DMS53 treated with DMSO at 0.1 percent for 48 hours (cell line): ENCODE data around the gene HDLBP.
A peak's percentile ranks its signal among the peaks of the same experiment; 100 is the strongest.

Source experiments
- DNase-seq: peaks from one replicate; lab custom pipeline; 2025; ENCODE audit not compliant: unreplicated experiment; lab: John Stamatoyannopoulos, UW

The HDLBP gene

DNA sequence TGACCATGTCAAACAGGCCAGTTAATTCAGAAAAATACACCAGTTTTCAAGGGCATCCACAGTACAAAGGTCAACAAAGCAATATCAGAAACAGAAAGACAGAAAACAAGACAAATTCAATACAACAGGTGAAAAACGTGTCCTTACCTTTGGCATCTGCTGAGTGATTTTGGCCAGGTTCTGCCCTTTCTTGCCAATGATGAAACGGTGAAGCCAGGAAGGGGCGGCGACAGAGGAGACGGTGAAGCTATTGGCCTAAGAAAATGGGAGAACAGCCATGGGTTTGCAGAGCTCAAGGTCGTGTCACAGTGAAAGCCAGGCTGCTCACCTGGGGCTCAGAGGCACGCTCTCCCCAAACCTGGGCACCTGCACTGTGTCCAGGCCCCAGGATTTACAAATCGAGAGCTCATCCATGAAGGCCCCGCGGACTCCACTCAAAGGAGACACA lies 60.5 kb downstream of the HDLBP start:
- DNase-seq: no peak

DNA sequence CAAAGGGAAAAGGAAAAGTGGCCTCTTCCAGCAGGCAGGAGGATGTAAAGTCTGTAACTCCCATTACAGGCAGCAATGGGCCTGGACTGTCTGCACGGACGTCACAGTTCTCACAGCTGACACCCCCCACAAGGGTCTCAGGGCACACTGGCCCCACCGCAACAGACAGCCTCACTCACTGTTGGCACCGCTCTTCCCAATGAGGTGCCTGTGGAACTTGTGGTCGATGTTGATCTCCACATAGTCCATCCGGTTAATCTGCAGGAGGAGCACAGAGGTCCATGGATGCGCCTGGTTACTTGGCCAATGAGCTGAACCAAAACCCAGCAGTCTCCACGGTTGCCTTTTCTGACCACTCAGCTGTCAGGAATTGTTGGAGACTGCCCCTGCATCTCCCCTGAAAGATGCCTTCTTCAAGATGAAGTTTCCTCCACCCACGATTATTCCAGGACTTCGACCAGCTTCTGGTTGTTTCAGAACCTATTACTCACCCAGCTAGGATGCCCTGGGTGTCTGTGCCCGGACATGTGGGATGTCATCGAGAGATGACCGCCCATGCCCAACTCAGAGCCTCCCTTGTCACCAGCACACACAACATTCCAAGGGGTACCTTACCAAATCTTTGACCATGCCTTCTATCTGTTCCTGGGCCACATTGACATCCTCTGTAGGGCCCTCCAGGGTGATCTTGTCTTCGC lies 62.5 kb downstream of the HDLBP start:
- DNase-seq: no peak

DNA sequence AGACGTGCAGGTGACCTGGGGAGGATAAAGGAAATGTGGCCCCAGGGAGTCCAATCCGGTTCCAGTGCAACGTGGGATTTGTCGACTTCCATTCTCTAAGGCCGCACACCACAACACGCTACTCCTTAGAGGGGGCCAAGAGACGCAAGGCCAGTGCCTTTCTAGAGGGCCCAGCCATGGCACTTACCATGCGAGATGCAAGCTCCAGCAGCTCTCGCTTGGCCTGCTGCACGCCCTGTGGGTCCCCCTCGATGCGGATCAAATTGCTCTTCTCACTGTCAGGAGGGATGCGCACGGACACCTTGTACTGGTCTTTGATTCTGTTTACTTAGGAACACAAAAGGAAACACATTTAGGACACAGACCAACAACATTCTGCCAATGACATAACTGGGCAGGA lies 65.8 kb downstream of the HDLBP start:
- no peak for DNase-seq

DNA sequence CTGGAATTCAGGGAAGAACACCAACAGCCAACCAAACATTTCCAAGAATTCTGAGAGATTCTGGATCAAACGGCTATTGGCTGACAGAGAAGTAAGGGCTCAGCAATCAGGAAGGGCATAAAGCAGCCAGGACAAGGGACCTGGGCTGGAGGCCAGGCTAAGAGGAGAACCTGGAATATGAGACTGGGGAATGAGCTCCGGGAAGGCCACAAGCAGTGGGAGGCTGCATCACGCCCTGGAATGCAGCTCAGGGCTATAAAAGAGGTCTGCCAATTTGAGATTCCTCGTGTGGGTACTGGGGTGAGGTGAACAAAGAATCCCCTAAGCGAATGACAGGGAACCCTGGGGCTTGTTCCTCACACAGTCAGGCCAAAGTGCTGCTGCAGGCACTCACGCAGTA lies 66.6 kb downstream of the HDLBP start:
- DNase-seq: no peak

DNA sequence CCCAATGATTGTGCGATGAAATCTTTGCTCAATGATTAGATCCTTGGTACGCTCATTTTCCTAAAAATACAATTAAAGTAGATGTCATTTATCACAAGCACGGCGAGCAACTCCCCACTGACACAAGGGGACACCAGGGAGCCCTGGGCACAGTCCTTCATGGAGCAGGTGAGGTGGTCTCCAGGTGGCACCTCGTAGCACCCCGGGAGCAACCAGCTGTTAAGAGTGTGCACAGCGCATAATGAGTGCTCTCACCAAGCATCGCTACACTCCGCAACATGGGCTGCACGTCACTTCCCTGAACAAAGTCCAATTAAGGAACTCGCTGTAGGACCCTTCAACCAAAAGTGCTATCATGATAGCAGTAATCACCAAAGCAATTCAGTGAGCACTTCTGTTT lies 67.2 kb downstream of the HDLBP start:
- no peak for DNase-seq

DNA sequence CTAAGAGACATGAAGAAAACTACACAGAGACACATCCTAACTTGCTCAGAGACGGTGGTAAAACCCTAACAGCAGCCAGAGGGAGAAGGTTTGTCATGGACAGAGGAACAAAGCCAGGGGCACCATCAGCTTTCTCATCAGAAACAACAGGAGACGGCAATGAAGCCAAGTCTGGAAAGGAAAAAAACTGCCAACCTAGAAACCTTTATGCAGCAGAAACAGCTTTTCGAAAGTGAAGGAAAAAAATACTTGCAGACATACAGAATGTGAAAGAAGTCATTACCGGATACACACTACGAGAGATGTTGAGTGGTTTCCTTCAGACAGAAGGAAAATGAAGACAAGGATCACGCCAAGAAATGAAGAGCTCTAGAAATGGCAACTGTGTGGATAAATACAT lies 71.1 kb downstream of the HDLBP start:
- no peak for DNase-seq

DNA sequence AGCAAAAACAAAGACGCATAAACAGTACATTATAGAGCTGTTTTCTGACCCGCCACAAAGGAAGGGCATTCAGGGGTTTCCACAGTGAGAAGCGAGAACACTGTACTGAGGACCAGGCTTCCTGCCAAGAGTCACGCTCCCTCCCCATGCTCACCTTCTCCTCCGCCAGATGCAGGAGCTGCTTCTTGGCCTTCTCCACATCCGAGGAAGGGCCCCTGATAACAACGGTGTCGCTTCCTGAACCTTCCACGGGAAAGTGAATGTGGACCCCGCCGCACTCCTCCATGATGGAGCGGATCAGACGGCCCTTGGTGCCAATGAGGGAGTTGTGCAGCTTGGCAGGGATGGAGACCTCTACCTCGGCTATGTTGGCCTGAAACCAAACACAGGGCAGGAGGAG lies 73.2 kb downstream of the HDLBP start:
- no peak for DNase-seq

DNA sequence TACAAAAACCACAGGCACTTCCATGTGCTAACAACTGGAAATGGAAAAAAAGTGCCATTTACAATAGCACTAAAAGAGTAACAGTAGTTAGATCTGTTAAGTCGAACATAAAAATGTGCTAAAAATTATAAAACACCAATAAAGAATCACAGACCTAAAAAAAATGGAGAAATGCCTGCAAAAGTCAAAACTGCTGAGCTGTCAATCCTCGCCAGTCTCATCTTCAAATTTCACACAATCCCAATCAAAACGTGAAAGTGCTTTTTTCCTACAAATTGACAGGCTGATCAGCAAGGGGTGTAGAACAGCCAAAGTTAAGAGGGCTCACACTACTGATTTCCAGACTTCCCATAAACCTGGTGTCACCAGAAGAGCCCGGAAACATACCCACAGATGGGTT lies 73.8 kb downstream of the HDLBP start:
- DNase-seq: no peak

DNA sequence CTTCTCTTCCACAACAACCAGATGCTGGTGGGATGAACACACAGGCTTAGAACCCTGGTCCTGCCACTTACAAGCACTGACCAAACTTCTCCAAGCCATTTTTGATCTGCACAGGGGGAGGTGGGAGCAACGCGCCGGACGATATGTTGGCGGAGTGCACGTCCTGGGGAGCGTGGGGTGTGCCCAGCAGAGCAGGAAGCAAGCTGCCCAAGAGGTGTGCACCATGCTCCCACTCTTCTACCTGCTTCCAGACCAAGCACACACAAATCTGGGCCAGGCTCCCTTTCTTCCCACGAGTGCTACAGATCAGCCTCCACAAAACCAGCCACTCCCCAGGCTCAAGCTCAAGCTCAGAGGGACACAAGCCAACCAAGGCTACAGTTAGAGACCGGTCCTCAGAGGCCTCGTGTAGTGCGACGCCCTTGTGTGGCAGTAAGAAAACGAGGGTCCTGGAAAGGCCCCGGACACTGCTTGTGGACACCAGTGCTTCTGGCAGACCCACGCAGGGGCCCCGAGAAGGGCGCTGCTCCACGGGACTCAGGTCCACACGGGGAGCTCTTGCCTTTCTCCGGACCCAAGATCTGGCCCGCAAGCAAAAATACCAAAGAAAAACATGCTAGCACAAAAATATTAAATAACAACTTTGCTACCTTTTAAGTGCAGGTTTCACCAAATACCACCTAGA lies 75.0 kb downstream of the HDLBP start:
- no peak for DNase-seq

DNA sequence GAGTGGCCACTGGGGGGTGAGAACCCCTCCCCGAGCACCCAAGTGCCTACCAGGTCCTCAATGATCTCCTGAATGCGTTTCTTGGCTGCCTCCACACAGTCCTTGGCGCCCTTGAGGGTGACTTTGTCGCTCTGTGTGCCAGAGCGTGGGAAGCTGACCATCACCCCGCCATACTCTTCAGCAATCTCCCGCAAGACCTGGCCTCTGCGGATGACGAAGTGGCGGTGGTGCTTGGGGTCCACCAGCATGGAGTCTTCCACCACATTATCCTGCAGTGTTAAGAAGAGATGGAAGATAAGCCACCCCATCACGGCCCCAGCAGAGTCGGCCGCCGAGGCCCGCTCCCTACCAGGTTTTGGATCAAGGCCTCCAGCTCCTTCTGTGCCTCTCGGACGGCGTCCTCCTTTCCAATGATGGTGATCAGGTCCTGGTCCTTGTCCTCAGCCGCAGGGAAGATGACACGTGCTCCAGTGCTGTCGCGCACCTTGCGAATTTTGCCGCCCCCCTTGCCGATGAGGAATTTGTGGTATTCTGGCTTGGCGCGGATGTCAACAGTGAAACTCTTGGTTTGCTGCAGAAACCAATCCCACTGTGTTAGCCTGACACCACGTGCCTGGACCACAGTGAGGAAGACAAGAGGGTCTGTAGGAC lies 75.8 kb downstream of the HDLBP start:
- DNase-seq: no peak

DNA sequence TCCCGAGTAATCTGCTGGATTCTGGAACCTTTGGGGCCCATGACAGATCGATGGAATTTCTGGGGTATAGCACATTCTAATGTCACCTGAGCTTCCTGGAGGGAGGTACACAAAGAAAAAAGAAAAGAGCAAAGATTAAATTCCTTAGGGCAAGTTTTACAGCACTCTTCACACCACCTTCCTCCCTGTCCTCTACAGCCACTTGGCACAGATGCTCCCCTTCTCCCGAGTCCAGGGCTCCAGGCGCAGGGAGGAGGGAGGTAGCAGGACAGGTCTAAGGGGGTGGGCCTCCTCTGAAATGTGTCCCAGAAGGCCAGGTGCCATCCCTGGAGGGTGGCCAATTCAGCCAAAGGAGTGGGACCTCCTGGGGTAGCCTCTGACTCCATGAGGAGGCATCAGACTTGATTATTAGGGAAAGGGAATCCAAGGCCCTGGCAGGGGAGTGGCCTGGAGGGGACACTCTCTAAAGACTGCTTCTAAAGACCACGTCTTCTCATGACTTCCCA lies 76.7 kb downstream of the HDLBP start:
- DNase-seq: no peak

DNA sequence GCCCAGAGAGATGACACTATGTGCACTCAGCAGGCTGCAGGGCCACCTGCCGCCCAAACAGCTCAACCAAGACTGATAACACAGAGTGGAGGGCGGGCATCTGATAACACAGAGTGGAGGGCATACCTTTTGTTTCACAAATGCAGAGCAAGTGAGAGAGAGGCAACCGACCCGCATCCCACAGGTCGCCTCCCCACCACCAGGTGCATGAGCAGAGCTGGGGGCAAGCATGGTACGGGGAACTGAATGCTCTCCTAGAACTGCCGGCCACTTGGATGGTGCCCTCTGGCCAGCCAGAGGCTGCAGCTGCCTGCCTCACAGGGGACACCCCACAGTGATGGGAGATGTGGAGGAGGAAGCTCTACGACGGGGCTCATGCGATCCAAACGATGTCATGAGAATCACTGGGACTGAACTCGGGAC lies 77.5 kb downstream of the HDLBP start:
- no peak for DNase-seq

DNA sequence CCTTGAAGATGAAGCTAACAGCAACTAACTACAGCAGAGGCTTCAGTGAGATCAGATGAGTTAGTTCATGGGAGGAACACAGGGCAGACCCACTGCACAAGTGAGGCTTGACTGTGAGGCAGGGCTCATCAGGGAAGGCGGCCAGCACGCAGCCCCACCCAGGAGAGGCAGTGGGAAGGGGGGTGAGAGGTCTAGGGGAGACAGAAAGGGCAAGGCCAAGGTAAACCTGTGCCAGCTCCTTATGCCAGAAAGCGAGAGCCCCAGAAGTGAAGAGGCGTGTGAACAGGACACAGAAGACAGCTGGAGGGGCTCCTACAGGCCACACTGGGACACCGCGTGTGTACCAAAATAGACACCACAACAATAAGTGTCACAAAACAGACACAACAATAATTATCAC lies 78.4 kb downstream of the HDLBP start:
- DNase-seq: no peak

DNA sequence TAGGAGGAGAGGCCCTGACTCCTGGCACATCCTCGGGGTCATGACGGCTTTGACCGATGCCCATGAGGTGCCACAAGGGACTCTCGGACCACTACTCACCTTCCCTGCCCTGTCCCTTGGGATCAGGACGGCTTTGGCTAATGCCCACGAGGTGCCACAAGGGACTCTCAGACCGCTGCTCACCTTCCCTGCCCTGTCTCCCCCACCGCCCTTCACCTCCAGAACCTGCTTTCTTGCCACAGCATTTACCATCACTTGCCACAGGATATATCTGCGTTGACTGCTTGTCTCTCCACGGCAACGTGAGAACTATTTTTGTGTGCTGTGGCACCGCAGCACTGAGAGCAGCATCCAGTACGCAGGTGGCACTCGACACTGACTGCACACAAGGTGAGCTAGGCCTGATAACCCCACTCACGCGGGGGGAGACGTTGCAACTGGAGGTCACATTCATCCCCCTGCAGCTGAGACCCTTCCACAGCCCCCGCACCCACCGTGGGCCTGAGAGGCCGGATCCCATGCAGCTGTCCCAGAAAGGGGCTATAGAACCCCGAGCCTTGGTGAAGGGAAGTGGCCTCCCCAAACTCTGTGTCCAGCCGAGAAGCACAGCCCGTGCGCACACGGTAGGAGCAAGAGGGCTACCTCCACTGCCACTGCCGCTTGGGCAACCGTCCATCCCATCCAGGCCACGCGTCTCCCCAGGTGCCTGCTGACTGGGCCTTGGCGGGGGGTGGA lies 79.4 kb downstream of the HDLBP start:
- DNase-seq: no peak

DNA sequence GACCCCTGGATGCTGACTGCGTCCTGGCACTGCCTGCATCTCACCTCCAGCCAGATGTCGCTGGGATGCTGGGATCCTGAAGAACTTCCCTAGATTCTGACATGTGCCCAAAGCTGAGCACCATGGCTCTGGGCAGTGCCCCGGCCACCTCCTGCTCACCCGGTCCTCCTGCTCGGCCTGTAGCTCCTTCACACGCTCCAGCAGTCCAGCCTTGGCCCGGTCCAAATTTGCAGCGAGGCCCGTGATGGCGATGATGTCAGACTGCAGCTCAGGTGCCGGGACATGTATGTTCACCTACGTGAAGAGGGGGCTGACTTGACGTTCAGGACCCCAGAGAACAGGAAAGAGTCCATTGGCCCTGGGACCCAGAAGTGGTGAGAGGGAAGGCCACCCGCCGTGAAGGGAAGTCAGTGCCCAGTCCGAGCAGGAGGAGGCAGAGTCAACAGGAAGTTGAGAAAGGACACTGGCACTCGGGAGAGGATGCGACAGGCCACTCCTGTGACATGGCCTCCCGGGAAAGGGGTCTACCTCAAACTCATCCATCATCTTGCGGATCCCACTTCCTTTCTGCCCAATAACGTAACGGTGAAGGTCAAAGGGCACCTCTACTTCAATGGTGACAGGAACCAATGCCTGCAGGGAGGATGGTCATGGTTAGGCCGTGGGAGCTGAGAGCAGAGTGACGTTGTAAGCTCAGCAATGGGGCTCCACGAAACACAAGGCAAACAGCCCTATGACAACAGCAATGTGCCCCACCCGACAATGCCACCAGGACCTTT lies 80.3 kb downstream of the HDLBP start:
- no peak for DNase-seq

DNA sequence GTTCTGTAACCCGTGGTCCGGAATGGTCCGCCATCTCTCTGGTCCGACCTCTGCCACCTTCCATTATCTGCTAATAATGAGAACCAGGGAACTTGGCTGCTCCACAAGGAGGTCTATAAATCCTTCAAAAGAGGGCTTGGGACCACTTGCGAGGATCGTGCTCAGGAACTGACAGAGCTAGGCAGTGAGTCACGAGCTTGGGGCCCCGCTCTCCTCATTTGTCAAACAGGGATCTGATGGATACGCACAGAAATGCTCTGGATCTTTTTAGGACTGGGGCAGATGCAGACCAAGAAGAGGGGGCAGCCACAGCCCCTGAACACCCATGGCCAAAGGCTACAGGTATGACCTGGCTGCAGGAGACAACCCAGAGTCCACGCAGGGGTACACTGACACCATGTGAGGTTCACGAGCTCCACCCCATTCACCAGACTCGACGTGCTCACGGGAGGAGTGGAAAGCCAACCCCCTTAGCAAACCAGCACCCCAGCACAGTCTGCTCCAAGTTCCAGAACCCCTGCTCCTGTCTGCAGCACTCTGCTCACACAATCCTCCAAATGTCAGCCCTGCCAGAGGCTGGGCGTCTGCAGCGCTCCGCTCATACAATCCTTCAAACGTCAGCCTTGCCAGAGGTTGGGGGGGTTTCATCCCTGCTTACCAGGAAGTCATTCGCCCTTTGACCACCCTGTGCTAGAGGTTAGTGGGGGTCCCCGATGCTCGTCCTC lies 81.2 kb downstream of the HDLBP start:
- DNase-seq: no peak

DNA sequence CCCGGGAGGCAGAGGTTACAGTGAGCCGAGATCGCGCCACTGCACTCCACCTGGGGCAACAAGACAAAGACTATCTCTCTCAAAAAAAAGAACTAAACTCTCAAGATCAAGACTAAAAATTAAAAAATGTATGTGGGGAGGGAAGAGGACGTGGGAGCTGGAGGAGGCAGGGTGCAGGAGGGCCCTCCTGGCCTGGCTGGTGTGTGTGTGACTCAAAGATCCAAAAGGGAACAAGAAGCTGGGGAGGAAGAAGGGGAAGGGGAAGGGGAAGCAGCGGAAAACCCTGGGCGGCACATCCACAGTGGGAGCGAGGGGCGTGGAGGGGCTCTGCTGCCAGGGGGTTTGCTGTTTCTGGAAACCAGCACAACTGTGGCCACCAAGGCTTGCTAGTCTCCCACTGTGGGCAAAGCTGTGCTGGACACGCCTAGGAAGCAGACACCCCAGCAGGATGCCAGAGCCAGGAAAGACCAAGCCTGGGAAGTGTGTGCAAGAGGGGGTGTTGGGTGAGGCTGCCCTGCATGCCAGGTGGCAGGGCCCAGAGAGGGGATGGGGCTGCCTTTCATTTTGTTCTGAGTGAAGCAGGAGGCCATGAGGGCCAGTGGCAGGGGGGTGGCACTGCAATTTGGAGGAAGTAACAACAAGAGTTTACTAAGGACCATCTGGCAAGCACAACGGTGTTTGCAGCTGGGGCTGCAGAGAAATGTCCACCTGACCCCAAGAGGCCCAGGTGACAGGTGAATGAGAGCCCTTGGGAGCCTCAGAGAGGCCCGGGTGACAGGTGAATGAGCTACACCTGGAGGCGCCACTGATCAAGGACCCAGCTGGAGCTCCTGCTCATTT lies 82.5 kb downstream of the HDLBP start:
- DNase-seq: peak; percentile 69

DNA sequence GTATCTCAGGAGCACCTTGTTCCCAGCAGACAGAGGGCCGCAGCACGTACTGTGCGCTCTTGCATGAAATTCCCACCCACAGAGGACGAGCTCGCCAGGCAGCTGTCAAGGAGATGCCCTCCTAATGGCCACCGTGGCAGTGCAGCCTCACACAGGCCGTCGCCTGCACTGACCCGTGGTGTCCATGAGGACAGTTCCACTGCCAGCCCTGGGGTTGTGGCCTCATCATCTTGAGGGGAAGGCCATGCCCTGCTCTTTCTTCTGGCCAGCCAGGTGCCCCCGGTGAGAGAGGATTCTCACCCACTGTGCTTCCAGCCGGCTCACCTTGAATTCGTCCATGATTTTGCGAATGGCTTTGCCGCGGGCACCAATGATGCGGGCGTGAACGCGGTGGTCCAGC lies 85.0 kb downstream of the HDLBP start:
- no peak for DNase-seq
